ENCODE results near the gene TMEM41A.

Gene TMEM41A

DNA sequence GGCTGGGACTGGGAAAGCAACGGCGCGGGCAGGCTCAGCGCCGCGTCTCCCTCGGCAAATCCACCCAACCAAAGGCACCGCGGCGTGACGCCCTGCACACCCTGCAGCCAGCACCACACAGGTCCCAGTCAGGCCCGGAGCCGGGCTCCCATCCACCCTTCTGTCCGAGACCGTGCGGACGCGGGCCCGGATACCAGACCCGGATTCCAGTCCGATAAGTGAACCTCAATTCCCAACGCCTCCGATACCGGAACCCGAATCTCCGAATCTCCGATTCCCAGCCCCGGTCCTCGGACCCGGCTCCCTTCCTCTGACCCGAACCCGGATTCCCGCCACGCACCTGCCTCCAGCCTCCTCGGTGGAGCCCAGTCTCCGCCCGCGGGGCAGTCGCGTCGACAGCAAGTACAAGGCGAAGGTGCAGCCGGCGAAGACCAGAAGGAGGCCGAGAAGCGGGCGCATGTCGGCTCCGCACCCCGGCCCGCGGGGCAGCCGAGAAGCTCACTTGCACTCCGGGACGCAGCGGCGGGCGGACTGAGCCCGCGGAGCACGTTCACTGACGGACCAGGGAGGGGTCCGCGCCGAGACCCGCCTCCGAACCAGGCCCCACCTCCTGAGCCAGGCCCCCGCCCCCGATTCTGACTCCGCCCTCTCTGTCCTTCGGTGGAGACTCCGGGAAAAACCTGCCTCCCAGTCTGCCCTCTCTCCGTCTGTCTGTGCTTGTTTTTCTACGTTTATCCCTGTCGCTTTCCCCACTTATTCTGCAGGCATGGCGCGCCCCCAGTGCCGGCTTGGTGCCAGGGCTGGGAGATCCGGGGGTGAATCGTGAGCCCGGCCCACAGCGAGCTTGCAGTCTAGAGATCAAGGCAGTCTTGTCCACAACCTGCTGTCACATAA lies at the start of gene TMEM41A:
TSS of gene TMEM41A (minus strand) at position 533 of the 894 bp plus-strand sequence. CDS start at position 459, 74 bp downstream.
- peak; percentile 94 to 95 for DNase-seq

DNA sequence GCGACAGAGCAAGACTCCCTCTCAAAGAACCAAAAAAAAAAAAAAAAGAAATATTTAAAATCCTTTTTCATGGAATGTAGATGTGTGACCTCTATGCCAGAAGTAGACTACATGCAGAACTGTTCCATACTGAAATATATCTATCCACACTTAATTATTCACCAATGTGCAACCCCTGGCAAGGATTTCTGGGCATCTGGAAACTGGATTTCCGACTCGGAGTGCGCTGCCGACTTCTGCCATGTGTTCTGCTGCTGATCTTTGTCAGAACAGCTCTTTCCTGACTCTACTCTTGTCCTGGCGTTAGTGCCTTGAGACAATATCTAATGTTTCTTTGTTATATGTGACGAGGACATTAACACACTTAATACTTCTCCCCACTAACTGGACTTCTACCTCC lies 41.9 kb upstream of the TMEM41A start:
- DNase-seq: no peak

- DNase-seq: no peak
These were observed 41.1 kb upstream of the TMEM41A start for GRCh38 chr3:185539934-185540333.

- peak; percentile 39 to 61 for DNase-seq
These were observed 38.6 kb upstream of the TMEM41A start for GRCh38 chr3:185537369-185537970.

DNA sequence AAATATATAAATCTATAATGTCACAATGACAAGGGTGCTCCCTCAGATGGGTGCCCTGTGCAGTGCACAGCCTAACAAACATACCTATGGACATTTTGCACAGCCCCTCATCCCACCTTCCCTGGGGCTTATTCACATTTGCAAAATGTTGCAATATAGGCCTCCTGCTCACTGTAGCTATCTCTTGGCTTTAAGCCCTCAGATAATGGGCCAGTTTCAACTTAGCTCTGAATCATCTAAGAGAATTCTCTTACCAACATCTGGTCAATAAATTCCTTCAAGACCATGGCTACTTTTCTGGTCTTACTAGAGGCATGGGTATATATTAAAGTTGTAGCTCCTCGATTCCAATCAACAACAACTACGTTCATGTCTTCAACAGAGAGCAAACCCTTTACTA lies 35.7 kb upstream of the TMEM41A start:
- DNase-seq: no peak

GRCh38 chr3:185532901-185533300 lies 34.1 kb upstream of the TMEM41A start:
- DNase-seq: no peak

- no peak for DNase-seq
These were observed 32.0 kb upstream of the TMEM41A start for GRCh38 chr3:185530856-185531255.

DNA sequence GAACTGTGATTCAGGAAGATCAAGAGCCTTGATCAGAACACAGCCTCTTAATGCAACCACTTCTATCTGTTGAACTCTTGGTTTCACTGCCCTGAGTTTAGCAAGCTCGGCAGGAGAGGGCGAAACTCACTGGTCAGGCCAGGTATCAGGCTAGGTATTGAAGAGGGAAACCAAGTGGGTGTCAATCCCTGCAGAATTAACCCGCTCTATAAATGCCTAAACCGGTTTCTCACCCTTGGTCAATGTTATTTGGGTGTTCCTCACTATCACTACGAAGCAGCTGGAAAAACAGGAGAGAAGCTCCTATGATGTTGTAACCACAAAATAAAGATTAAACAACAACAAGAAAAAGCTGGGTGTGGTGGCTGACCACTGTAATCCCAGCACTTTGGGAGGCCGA lies 29.7 kb upstream of the TMEM41A start:
- no peak for DNase-seq

DNA sequence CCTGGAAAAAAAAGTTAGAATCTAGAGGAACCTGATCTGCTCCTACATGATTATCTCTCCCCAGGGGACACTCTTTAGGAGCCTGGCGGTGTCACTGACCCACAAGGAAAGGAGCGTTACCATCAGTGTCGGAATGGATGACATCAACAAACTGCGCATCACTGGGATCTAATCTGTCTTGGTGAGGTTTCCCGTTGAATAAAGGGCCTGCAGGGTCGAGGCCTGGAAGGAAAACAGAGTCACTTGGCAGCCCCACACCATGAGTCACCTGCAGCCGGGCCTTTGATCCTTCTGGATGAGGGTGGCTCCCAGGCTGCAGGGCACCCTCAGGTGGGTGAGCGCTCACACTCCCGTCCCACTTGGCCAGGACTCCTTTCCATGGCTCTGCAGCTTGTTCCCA lies 28.5 kb upstream of the TMEM41A start:
- no peak for DNase-seq

- no peak for DNase-seq
These were observed 27.6 kb upstream of the TMEM41A start for GRCh38 chr3:185526349-185526951.

GRCh38 chr3:185521349-185522138 lies 22.7 kb upstream of the TMEM41A start:
- DNase-seq: no peak

DNA sequence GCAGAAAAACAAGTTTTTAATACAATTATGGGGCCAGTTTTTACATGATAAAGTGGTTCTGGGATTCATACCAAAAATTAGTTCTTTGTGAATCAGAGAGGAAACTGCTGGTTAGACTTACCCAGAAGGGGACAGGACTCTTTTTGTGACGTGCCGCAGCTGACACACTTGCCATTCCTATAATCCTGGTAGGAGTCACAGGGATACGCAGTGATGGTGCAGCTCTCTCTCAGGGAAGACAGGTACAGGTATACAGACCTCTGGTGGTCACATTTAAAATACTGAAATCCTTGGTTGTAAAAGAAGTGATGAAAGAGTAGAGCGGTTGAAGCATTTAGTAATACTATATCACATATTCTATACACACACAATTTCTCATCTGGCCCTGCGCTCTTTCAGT lies 20.2 kb upstream of the TMEM41A start:
- DNase-seq: no peak

DNA sequence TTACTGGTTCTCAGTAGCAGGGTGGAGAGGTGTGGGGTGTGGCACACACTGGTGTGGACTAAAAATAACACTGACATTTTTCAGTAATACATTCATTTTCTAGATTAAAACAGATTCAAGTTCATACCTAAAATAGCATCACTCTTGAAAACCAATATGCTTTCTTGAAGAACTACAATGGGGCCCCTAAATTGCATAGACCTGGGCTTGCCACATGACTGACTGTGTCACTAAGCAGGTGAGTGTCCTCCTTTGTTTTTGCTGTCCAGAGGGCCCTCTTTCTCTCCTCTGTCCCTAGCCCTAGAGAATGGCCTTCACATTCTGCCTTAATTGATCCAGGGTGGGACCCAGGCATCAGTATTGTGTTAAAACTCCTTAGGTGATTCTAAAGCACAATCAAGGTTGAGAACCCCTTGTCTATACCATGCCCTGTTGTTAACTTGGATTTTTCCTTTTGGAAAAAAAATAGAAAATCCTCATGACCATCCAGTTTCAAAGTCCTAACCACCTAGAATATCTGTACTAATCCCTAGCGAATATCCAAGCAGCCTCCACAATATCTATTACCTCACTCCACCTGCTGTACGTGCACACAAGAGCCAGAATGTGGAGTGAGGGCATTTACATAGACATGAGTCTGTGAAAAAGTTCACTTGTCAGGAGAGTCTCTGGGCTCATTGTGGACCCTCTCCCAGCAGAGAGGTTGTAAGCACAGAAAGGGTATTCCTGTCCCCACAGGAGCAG lies 18.7 kb upstream of the TMEM41A start:
- DNase-seq: no peak

DNA sequence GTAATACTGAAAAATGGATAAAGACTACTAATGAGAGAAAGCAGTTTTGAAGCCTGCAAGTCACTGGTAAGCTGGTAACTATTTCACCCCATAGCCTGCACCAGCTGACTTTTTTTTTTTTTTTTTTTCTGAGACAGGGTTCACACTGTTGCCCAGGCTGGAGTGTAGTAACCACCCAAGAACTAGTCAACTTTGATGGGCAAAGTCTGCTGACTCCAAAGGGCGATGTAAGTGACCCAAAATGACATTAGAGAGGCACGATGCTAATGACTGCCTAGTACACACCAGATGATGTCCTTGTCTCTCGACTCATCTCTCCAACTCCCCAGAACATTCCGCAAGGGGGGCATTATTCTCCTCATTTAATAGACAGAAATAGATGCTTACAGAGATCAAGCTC lies 12.9 kb upstream of the TMEM41A start:
- DNase-seq: no peak

- DNase-seq: no peak
These were observed 9.6 kb upstream of the TMEM41A start for GRCh38 chr3:185508335-185508991.

GRCh38 chr3:185507883-185508282 lies 9.0 kb upstream of the TMEM41A start:
- no peak for DNase-seq

- DNase-seq: no peak
These were observed 5.8 kb upstream of the TMEM41A start for GRCh38 chr3:185504636-185505035.

DNA sequence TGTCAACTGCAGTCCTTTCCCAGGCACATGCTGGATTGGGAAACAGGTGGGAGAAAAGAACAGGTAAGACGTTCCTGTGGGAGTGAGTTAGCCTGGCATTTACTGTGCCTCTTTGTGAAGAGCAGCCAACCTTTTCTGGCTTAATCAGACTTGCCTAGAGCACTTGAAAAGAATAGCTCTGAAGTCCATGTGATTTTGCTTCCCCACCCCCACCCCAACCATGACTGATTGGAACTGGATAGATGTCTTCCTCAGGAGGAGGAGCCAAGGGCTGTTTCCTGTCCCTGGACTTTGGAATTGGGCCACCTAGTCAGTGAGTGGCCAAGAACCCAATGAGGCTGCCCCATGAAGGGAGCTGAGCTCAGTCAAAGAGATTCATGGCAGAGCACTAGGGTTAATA lies 4.7 kb upstream of the TMEM41A start:
- DNase-seq: no peak

DNA sequence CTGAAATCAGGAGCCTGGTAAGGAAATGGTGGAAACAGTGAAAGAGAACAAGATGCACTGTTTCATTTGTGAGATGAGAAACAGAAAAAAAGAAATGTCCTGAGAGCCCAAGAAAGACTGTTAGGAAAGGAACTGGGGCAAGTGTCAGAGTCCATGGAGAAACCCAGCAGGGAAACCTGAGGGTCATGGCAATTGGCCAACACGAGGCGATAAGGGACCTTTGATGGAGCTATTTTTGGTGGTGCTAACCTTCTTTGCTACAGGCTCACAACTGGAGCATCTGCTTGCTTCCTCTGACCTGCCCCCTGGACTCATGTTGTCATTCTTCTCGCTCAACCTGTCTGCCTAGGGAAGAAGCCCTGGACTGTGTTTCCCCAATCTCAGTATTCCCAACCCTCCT lies 4.2 kb upstream of the TMEM41A start:
- no peak for DNase-seq

- DNase-seq: no peak
These were observed 8.6 kb downstream of the TMEM41A start for GRCh38 chr3:185490241-185490640.

GRCh38 chr3:185489462-185489861 lies 9.4 kb downstream of the TMEM41A start:
- DNase-seq: no peak

- DNase-seq: no peak
These were observed 10.4 kb downstream of the TMEM41A start for GRCh38 chr3:185488465-185488864.
